ENCODE results near the gene PPP2R2B. TPM values are rescaled to one million over a fixed set of nuclear protein-coding genes. Genes with fewer than 3 reads are reported as not detected.

Gene PPP2R2B
- total and polyA plus RNA-seq, 2 donors (not counting 1 experiment from before 2014, with no cell fraction given): 0.67 to 1.5 TPM

DNA sequence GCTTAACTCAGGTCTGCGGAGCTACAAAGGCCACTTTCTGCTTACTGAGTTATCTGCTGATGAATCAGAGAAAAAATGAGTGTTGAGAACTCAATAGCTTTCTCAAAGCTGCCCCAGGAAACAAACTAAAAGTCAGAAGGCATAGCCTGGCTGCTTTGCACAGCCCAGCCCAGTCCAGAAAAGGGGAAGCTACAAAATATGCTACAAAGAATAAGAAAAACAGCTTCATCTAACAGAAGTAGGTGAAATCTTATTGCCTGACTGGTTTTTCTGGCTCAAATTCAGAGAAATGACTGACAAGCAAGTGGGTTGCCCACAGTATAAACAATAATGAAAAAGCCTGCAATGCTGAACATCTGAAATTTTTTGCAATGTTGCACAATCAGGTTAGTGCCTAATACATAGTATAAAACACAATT is 156.2 kb downstream of the PPP2R2B start:
- Histone ChIP-seq H3K27ac (ENCODE audit: insufficient read depth, low read length) (no peak overlapping the region), H3K4me2 (ENCODE audit: extremely low read depth, insufficient read depth, low read length) (no peak overlapping the region), H3K27me3 (ENCODE audit: control insufficient read depth, insufficient read depth, low read length) (no peaks in the 10 kb centered on the region), H2AFZ (ENCODE audit: low read length) (no peak overlapping the region), H3K9me3 (ENCODE audit: control insufficient read depth, insufficient read depth, low read depth, low read length) (no peaks in the 10 kb centered on the region), H3K9ac (ENCODE audit: insufficient read depth, low read length) (no peak overlapping the region), H3K4me1 (ENCODE audit: control insufficient read depth, extremely low read depth, insufficient read depth, low read length) (no peaks in the 10 kb centered on the region), H3K79me2 (ENCODE audit: control insufficient read depth, insufficient read depth, low read length) (no peaks in the 10 kb centered on the region), H4K20me1 (ENCODE audit: control insufficient read depth, extremely low read depth, insufficient read depth, low read length) (no peaks in the 10 kb centered on the region), H3K4me3 (replicated peaks in 1 of 4; ENCODE audit: control extremely low read depth in 1 of 4, insufficient read depth in 1 of 4, low read depth in 3 of 4, low read length in 4 of 4) (no peak overlapping the region), H3K36me3 (ENCODE audit: control insufficient read depth, insufficient read depth, low read length) (no peaks in the 10 kb centered on the region)
- TF ChIP-seq, protein P1, sequence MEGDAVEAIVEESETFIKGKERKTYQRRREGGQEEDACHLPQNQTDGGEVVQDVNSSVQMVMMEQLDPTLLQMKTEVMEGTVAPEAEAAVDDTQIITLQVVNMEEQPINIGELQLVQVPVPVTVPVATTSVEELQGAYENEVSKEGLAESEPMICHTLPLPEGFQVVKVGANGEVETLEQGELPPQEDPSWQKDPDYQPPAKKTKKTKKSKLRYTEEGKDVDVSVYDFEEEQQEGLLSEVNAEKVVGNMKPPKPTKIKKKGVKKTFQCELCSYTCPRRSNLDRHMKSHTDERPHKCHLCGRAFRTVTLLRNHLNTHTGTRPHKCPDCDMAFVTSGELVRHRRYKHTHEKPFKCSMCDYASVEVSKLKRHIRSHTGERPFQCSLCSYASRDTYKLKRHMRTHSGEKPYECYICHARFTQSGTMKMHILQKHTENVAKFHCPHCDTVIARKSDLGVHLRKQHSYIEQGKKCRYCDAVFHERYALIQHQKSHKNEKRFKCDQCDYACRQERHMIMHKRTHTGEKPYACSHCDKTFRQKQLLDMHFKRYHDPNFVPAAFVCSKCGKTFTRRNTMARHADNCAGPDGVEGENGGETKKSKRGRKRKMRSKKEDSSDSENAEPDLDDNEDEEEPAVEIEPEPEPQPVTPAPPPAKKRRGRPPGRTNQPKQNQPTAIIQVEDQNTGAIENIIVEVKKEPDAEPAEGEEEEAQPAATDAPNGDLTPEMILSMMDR (conservative IDR thresholded peaks at IDR 0.05 in 1 of 2, IDR thresholded peaks at IDR 0.05 in 1 of 2; ENCODE audit: low read depth in 1 of 2, low read length in 2 of 2): no peak
- TF ChIP-seq EZH2 (IDR thresholded peaks at IDR 0.05; ENCODE audit: low read length, missing control alignments): no peak
- peak; percentile 73 to 75 for DNase-seq (ENCODE audit: low read depth in 2 of 2)

DNA sequence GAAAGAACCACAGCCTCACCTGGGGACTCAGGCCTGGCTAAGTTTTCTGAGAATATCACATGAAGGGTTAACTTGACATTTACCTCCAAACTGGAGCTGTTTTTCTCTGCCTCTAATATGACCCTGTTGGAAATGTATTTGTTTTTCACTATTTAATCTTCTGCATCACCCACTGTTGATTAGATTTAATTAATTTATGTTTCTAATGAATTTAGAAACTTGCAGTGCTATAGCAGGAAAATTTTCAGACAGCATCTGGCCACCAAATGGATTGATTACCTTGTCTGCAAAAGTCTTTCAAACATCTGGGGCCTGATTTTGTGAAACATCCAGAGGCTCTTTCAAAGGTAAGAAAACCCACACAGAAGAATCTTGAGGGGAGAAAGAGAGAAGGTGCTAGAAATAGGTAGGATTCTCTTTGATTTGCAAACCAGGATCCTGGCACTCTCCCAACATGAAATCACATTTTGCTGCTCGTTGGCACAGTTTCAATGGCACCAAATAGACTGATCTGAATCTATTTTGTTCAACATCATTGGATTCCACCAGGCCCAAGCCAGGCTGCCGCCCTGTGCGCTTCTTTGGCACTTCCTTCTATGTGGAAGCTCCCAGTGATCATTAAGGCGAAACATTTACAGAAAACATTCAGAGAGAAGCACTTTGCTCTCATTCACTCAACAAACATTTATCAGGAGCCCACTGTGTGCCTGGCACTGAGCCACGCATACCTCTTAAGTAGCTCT is 157.3 kb downstream of the PPP2R2B start:
- Histone ChIP-seq H3K36me3 (ENCODE audit: control insufficient read depth, insufficient read depth, low read length) (no peaks in the 10 kb centered on the region), H2AFZ (ENCODE audit: low read length) (no peak overlapping the region), H3K9me3 (ENCODE audit: control insufficient read depth, insufficient read depth, low read depth, low read length) (no peaks in the 10 kb centered on the region), H3K9ac (ENCODE audit: insufficient read depth, low read length) (no peak overlapping the region), H4K20me1 (ENCODE audit: control insufficient read depth, extremely low read depth, insufficient read depth, low read length) (no peaks in the 10 kb centered on the region), H3K27ac (ENCODE audit: insufficient read depth, low read length) (no peak overlapping the region), H3K4me2 (ENCODE audit: extremely low read depth, insufficient read depth, low read length) (no peak overlapping the region), H3K4me1 (ENCODE audit: control insufficient read depth, extremely low read depth, insufficient read depth, low read length) (no peaks in the 10 kb centered on the region), H3K27me3 (ENCODE audit: control insufficient read depth, insufficient read depth, low read length) (no peaks in the 10 kb centered on the region), H3K79me2 (ENCODE audit: control insufficient read depth, insufficient read depth, low read length) (no peaks in the 10 kb centered on the region), H3K4me3 (replicated peaks in 1 of 4; ENCODE audit: control extremely low read depth in 1 of 4, insufficient read depth in 1 of 4, low read depth in 3 of 4, low read length in 4 of 4) (no peak overlapping the region)
- no peak for TF ChIP-seq EZH2 (IDR thresholded peaks at IDR 0.05; ENCODE audit: low read length, missing control alignments)
- TF ChIP-seq, protein P1 (conservative IDR thresholded peaks at IDR 0.05 in 1 of 2, IDR thresholded peaks at IDR 0.05 in 1 of 2; ENCODE audit: low read depth in 1 of 2, low read length in 2 of 2): no peak
- peak in 1 of 2 donors; percentile 30 for DNase-seq (ENCODE audit: low read depth in 2 of 2)

GRCh38 chr5:146720107-146720506 is 158.4 kb downstream of the PPP2R2B start:
- Histone ChIP-seq H3K9ac (ENCODE audit: insufficient read depth, low read length) (no peak overlapping the region), H4K20me1 (ENCODE audit: control insufficient read depth, extremely low read depth, insufficient read depth, low read length) (no peaks in the 10 kb centered on the region), H3K4me2 (ENCODE audit: extremely low read depth, insufficient read depth, low read length) (no peak overlapping the region), H3K9me3 (ENCODE audit: control insufficient read depth, insufficient read depth, low read depth, low read length) (no peaks in the 10 kb centered on the region), H3K27me3 (ENCODE audit: control insufficient read depth, insufficient read depth, low read length) (no peaks in the 10 kb centered on the region), H3K4me1 (ENCODE audit: control insufficient read depth, extremely low read depth, insufficient read depth, low read length) (no peaks in the 10 kb centered on the region), H3K79me2 (ENCODE audit: control insufficient read depth, insufficient read depth, low read length) (no peaks in the 10 kb centered on the region), H3K27ac (ENCODE audit: insufficient read depth, low read length) (no peak overlapping the region), H3K4me3 (replicated peaks in 1 of 4; ENCODE audit: control extremely low read depth in 1 of 4, insufficient read depth in 1 of 4, low read depth in 3 of 4, low read length in 4 of 4) (no peak overlapping the region), H3K36me3 (ENCODE audit: control insufficient read depth, insufficient read depth, low read length) (no peaks in the 10 kb centered on the region), H2AFZ (ENCODE audit: low read length) (no peak overlapping the region)
- DNase-seq (ENCODE audit: low read depth in 2 of 2): no peak
- TF ChIP-seq, protein P1 (conservative IDR thresholded peaks at IDR 0.05 in 1 of 2, IDR thresholded peaks at IDR 0.05 in 1 of 2; ENCODE audit: low read depth in 1 of 2, low read length in 2 of 2): no peak
- TF ChIP-seq EZH2 (IDR thresholded peaks at IDR 0.05; ENCODE audit: low read length, missing control alignments): no peak

All from fibroblast of lung (primary cell).